H1 (cell line): ENCODE measurements around the gene AIF1L. TPM values are rescaled to one million over a fixed set of nuclear protein-coding genes. Genes with fewer than 3 reads are reported as not detected.

Experiments
- CTCF ChIA-PET: fragments of 300-600 bp; sonication (Branson Sonifier 250); formaldehyde crosslinking; loops from one replicate; lab custom pipeline; 2021; ENCODE audit not compliant: partially characterized antibody; lab: Charles Lee
- POLR2A ChIA-PET: fragments of 300-600 bp; sonication (Branson Sonifier 250); formaldehyde crosslinking; loops from one replicate; lab custom pipeline; 2021; ENCODE audit warnings: inconsistent platforms; ENCODE audit not compliant: partially characterized antibody; lab: Charles Lee
- DNase-seq, 2 experiments: peaks; one replicate each; pipeline versions ENCODE4 v3.0.0 to v3.0.0-alpha.2; 2010 to 2022; ENCODE audit warnings: low spot score in 2 of 2, low read depth in 1 of 2, mixed read lengths in 1 of 2
- FAIRE-seq: peaks from 2 replicates; lab custom pipeline; 2011; peaks lifted over from hg19 to GRCh38; lab: Jason Lieb, UNC
- H2AFZ ChIP-seq: 2 replicates; pipeline ENCODE4 v1.8.1; 2012; ENCODE audit warnings: low read length, inconsistent platforms
- H2AK5ac ChIP-seq: 2 replicates; pipeline ENCODE4 v1.6.1; 2013; ENCODE audit warnings: low read depth, low read length
- H2BK120ac ChIP-seq: replicated peaks from 2 replicates; pipeline ENCODE3; 2013; ENCODE audit warnings: low read depth, low read length, inconsistent platforms
- H2BK12ac ChIP-seq: 2 replicates; pipeline ENCODE4 v1.6.1; 2013; ENCODE audit warnings: low read depth, low read length
- H2BK15ac ChIP-seq: 2 replicates; pipeline ENCODE4 v1.6.1; 2013; ENCODE audit warnings: low read length
- H2BK20ac ChIP-seq: 2 replicates; pipeline ENCODE4 v1.6.1; 2013; ENCODE audit warnings: low read length
- H2BK5ac ChIP-seq: 2 replicates; pipeline ENCODE4 v1.6.1; 2013; ENCODE audit warnings: low read depth, low read length
- H3K14ac ChIP-seq: 2 replicates; pipeline ENCODE4 v1.6.1; 2013; ENCODE audit warnings: inconsistent platforms; ENCODE audit not compliant: insufficient read length
- H3K18ac ChIP-seq: 2 replicates; pipeline ENCODE4 v1.6.1; 2013; ENCODE audit warnings: low read length; ENCODE audit errors: extremely low read depth
- H3K23ac ChIP-seq: 2 replicates; pipeline ENCODE4 v1.6.1; 2013; ENCODE audit warnings: inconsistent platforms; ENCODE audit not compliant: insufficient read length
- H3K23me2 ChIP-seq: 2 replicates; pipeline ENCODE4 v1.6.1; 2013; ENCODE audit warnings: low read depth, low read length
- H3K27ac ChIP-seq: 2 replicates; pipeline ENCODE4 v1.6.1; 2011; ENCODE audit warnings: low read depth, low read length, inconsistent platforms
- H3K27me3 ChIP-seq, 4 experiments: replicated peaks in 1 of 4; 1 replicate in 1 of 4; 2 replicates in 3 of 4; pipeline versions ENCODE4 v1.6.1 to v1.8.1; 2011 to 2013; ENCODE audit warnings: low read length in 3 of 4, mild to moderate bottlenecking in 3 of 4, inconsistent platforms in 2 of 4, mixed read lengths in 2 of 4, moderate library complexity in 1 of 4; ENCODE audit not compliant: control insufficient read depth in 3 of 4, insufficient read depth in 3 of 4; ENCODE audit errors: extremely low read depth in 1 of 4
- H3K36me3 ChIP-seq, 4 experiments: 2 replicates each; pipeline versions ENCODE4 v1.6.1 to v1.8.1; 2011 to 2013; ENCODE audit warnings: mild to moderate bottlenecking in 4 of 4, low read length in 3 of 4, moderate library complexity in 2 of 4, control low read depth in 1 of 4, inconsistent platforms in 1 of 4; ENCODE audit not compliant: insufficient read depth in 4 of 4, control insufficient read depth in 2 of 4
- H3K4ac ChIP-seq: replicated peaks from 2 replicates; pipeline ENCODE3; 2013; ENCODE audit warnings: low read length, low read depth, mixed read lengths, inconsistent platforms; ENCODE audit not compliant: insufficient read length
- H3K4me1 ChIP-seq, 4 experiments: replicated peaks in 1 of 4; 1 replicate in 1 of 4; 2 replicates in 3 of 4; pipeline versions ENCODE4 v1.6.1 to v1.8.1; 2011 to 2013; ENCODE audit warnings: low read length in 3 of 4, inconsistent platforms in 2 of 4, mixed read lengths in 1 of 4; ENCODE audit not compliant: insufficient read depth in 4 of 4, control insufficient read depth in 3 of 4
- H3K4me2 ChIP-seq, 2 experiments: 2 replicates each; pipeline versions ENCODE4 v1.6.1 to v1.8.1; 2011 to 2013; ENCODE audit warnings: low read depth in 2 of 2, low read length in 2 of 2, control low read depth in 1 of 2, inconsistent platforms in 1 of 2, mild to moderate bottlenecking in 1 of 2; ENCODE audit not compliant: insufficient read depth in 1 of 2
- H3K4me3 ChIP-seq, 4 experiments: fragments of 200-600, 300-600 bp in 1 of 4; sonication (generic), shearing (Covaris generic), sonication (Bioruptor Twin) in 1 of 4; 2 replicates each; pipeline versions ENCODE4 v1.5.1 to v1.8.1; 2011 to 2016; ENCODE audit warnings: low read length in 4 of 4, low read depth in 3 of 4, control low read depth in 2 of 4, inconsistent platforms in 2 of 4, mild to moderate bottlenecking in 2 of 4, mixed read lengths in 1 of 4, moderate library complexity in 1 of 4; ENCODE audit not compliant: insufficient read depth in 2 of 4; ENCODE audit errors: extremely low read depth in 1 of 4
- H3K56ac ChIP-seq: replicated peaks from 2 replicates; pipeline ENCODE3; 2013; ENCODE audit warnings: low read depth, mild to moderate bottlenecking, mixed read lengths, low read length, inconsistent platforms; ENCODE audit not compliant: insufficient read length
- H3K79me1 ChIP-seq: 2 replicates; pipeline ENCODE4 v1.6.1; 2013; ENCODE audit warnings: low read depth, low read length, control low read depth
- H3K79me2 ChIP-seq, 2 experiments: 2 replicates each; pipeline versions ENCODE4 v1.6.1 to v1.8.1; 2012 to 2013; ENCODE audit warnings: low read length in 2 of 2, mild to moderate bottlenecking in 2 of 2, inconsistent platforms in 1 of 2; ENCODE audit not compliant: insufficient read depth in 2 of 2, control insufficient read depth in 1 of 2
- H3K9ac ChIP-seq, 4 experiments: replicated peaks in 1 of 4; 1 replicate in 1 of 4; 2 replicates in 3 of 4; pipeline versions ENCODE4 v1.6.1 to v1.8.1; 2011 to 2013; ENCODE audit warnings: low read depth in 3 of 4, low read length in 3 of 4, control low read depth in 2 of 4, mild to moderate bottlenecking in 2 of 4, moderate library complexity in 2 of 4, inconsistent platforms in 1 of 4; ENCODE audit errors: extremely low read depth in 1 of 4
- H3K9me3 ChIP-seq, 2 experiments: 2 replicates each; pipeline versions ENCODE4 v1.6.1 to v1.8.1; 2012 to 2013; ENCODE audit warnings: mild to moderate bottlenecking in 2 of 2, moderate library complexity in 2 of 2, control low read depth in 1 of 2, inconsistent platforms in 1 of 2, low read depth in 1 of 2, low read length in 1 of 2, mixed read lengths in 1 of 2; ENCODE audit not compliant: insufficient read depth in 2 of 2
- H4K20me1 ChIP-seq, 2 experiments: replicated peaks in 1 of 2; 2 replicates each; pipeline versions ENCODE3 to v1.8.1; 2011 to 2013; ENCODE audit warnings: inconsistent platforms in 2 of 2, low read length in 2 of 2, mild to moderate bottlenecking in 1 of 2; ENCODE audit not compliant: insufficient read depth in 2 of 2, control insufficient read depth in 1 of 2
- H4K5ac ChIP-seq: 2 replicates; pipeline ENCODE4 v1.6.1; 2013; ENCODE audit warnings: low read length, low read depth, mixed read lengths, inconsistent platforms; ENCODE audit not compliant: insufficient read length
- H4K8ac ChIP-seq: 2 replicates; pipeline ENCODE4 v1.8.0; 2013; ENCODE audit warnings: mild to moderate bottlenecking, moderate library complexity, low read length, inconsistent platforms; ENCODE audit not compliant: insufficient read depth; ENCODE audit errors: extremely low read depth
- H4K91ac ChIP-seq: replicated peaks from 2 replicates; pipeline ENCODE3; 2013; ENCODE audit warnings: low read length, mixed read lengths, inconsistent platforms; ENCODE audit not compliant: insufficient read length
- EP300 ChIP-seq, 2 experiments: IDR thresholded peaks; 1 replicate in 1 of 2; 2 replicates in 1 of 2; pipeline ENCODE4 v1.6.1; 2011 to 2012; ENCODE audit warnings: low read depth in 2 of 2, low read length in 2 of 2, mild to moderate bottlenecking in 2 of 2, borderline replicate concordance in 1 of 2, inconsistent platforms in 1 of 2, moderate library complexity in 1 of 2
- NANOG ChIP-seq: IDR thresholded peaks from 2 replicates; pipeline ENCODE4 v1.6.1; 2011; ENCODE audit warnings: low read length, low read depth, mild to moderate bottlenecking, inconsistent platforms; ENCODE audit not compliant: insufficient read depth, poor library complexity, severe bottlenecking
- POLR2A ChIP-seq, 2 experiments: IDR thresholded peaks; 1 replicate in 1 of 2; 2 replicates in 1 of 2; pipeline ENCODE4 v1.6.1; 2011; ENCODE audit warnings: low read depth in 2 of 2, low read length in 2 of 2, mild to moderate bottlenecking in 2 of 2; ENCODE audit errors: control extremely low read depth in 1 of 2
- SAP30 ChIP-seq: fragments of 300-600 bp; sonication (generic); IDR thresholded peaks from 2 replicates; pipeline ENCODE4 v1.7.1; 2012; ENCODE audit warnings: low read length, moderate library complexity, mild to moderate bottlenecking, inconsistent platforms; ENCODE audit not compliant: insufficient read depth, insufficient replicate concordance
- SIX5 ChIP-seq: IDR thresholded peaks from 2 replicates; pipeline ENCODE4 v1.6.1; 2011; ENCODE audit warnings: mild to moderate bottlenecking, low read depth, low read length
- TAF7 ChIP-seq: optimal IDR thresholded peaks from 2 replicates; pipeline ENCODE3; 2011; ENCODE audit warnings: low read depth, mild to moderate bottlenecking, inconsistent platforms, low read length, moderate library complexity, borderline replicate concordance
- USF2 ChIP-seq: IDR thresholded peaks from 2 replicates; pipeline ENCODE4 v1.6.1; 2011; ENCODE audit warnings: low read length, improper control_type of control experiment
- YY1 ChIP-seq: IDR thresholded peaks from 2 replicates; pipeline ENCODE4 v1.6.1; 2011; ENCODE audit warnings: low read depth, mild to moderate bottlenecking, low read length
- WGBS, 2 experiments: shearing (Covaris generic) in 1 of 2; methylation state at CpG; one replicate each; pipeline versions ENCODE4 v1.1.6 to v1.1.7; 2013 to 2015; ENCODE audit warnings: low lambda C conversion rate in 2 of 2, mixed read lengths in 2 of 2, inconsistent platforms in 1 of 2, low coverage in 1 of 2, missing lambda C conversion rate in 1 of 2; ENCODE audit not compliant: insufficient replicate concordance in 2 of 2, insufficient coverage in 1 of 2, insufficient read length in 1 of 2; ENCODE audit errors: extremely low coverage in 1 of 2, missing lambda C conversion rate in 1 of 2; 5-methylcytosine and 5-hydroxymethylcytosine counted together
- polyA plus RNA-seq, 7 experiments: library from polyadenylated mRNA; depleted of rRNA in 3 of 7; stranded (reverse) in 5 of 7; unstranded in 2 of 7; fragments of >200 nt in 5 of 7; fragments of 200-250 nt in 2 of 7; gene quantifications; 1 replicate in 5 of 7; 2 replicates in 1 of 7; 4 replicates in 1 of 7; pipeline versions ENCODE4 v1.2.1 to v1.2.3, GENCODE V29; 2011 to 2013; ENCODE audit warnings: missing spikeins in 2 of 7, mixed read lengths in 2 of 7
- total RNA-seq: library from RNA; stranded (reverse); fragmentation: NEBNext Ultra II Directional; extraction: Animal tissue kit (Norgen Biotek cat#: 25700); gene quantifications from 2 replicates; pipeline ENCODE4 v1.2.1, GENCODE V29; 2021

AIF1L gene
- total and polyA plus RNA-seq, 2 of the 8 experiments (the other 6 are each of a cell fraction or from before 2014, with no cell fraction given), result 70.7 to 149 TPM

- no peak for FAIRE-seq
- WGBS, 2 experiments, result 86% methylated on average over 12 of the region's 16 CpGs; no CpG with 5 or more reads in 1 of the 2 experiments
- no peak overlapping the region for H2BK12ac ChIP-seq
- TF ChIP-seq POLR2A (IDR thresholded peaks at IDR 0.05; ENCODE audit: control extremely low read depth in 1 of 2, low read depth in 2 of 2, low read length in 2 of 2) (no peak), SAP30 (no peak), YY1 (no peak), SIX5 (no peak), EP300 (IDR thresholded peaks at IDR 0.05; ENCODE audit: borderline replicate concordance in 1 of 2, low read depth in 2 of 2, low read length in 2 of 2) (no peak), NANOG (no peak), TAF7 (no peak), USF2 (no peak)
Observed at GRCh38 chr9:131072107-131072870, 24.0 kb upstream of the AIF1L start.

More at GRCh38 chr9:131072107-131072870, 24.0 kb upstream of the AIF1L start:
- Histone ChIP-seq H3K23ac (no peak overlapping the region), H4K91ac (no peak overlapping the region), H3K27me3 (no peaks in the 10 kb centered on the region), H4K5ac (no peak overlapping the region), H3K56ac (no peak overlapping the region), H3K9ac (no peak overlapping the region), H2AFZ (no peak overlapping the region), H3K79me1 (no peaks in the 10 kb centered on the region), H2AK5ac (no peak overlapping the region), H3K4ac (no peak overlapping the region), H3K9me3 (no peaks in the 10 kb centered on the region), H3K4me2 (no peak overlapping the region), H3K4me3 (no peak overlapping the region), H3K79me2 (no peaks in the 10 kb centered on the region), H2BK15ac (no peak overlapping the region), H3K27ac (no peak overlapping the region), H3K23me2 (0 out of 2 replicates have a peak, but pooled peaks cover 2% of the 10 kb centered on the region), H3K4me1 (no peaks in the 10 kb centered on the region), H4K20me1 (peaks cover 0 to 3% of the 10 kb centered on the region in 2 experiments), H3K18ac (no peak overlapping the region), H2BK20ac (no peak overlapping the region), H2BK5ac (no peak overlapping the region), H3K36me3 (no peaks in the 10 kb centered on the region), H4K8ac (no peak overlapping the region), H3K14ac (no peak overlapping the region), H2BK120ac (no peak overlapping the region)
- no peak for DNase-seq
- ChIA-PET POLR2A (interaction anchor here (1.4 to 1.5 kb wide), 2 partner anchors 34 to 53 kb away, joined by 3 to 4 read pairs; partner anchors contain the start of gene NUP214), CTCF (interaction anchor here (1.5 to 8.5 kb wide), 2 partner anchors 15 to 19 kb away, joined by 4 to 54 read pairs; no protein-coding TSS in a partner anchor)
